OCI-LY1 (cell line): ENCODE measurements around the gene GABBR1.

Experiments used
- H2AFZ ChIP-seq: fragments of 200-600 bp; sonication (generic), shearing (Covaris generic); 2 replicates; pipeline ENCODE4 v1.6.0; 2014; ENCODE audit warnings: antibody characterized with exemption, mild to moderate bottlenecking, low read length
- H3F3A ChIP-seq: fragments of 200-600 bp; sonication (generic), shearing (Covaris generic); 2 replicates; pipeline ENCODE4 v1.6.0; 2014; ENCODE audit warnings: mild to moderate bottlenecking, antibody characterized with exemption, low read length, moderate library complexity; ENCODE audit not compliant: insufficient read depth
- H3K27ac ChIP-seq: fragments of 200-600 bp; sonication (generic); 2 replicates; pipeline ENCODE4 v1.5.1; 2014; ENCODE audit warnings: low read length, mixed run types, mild to moderate bottlenecking, low read depth; ENCODE audit not compliant: poor library complexity, severe bottlenecking
- H3K27me3 ChIP-seq: fragments of 200-600 bp; sonication (generic); 2 replicates; pipeline ENCODE4 v1.6.0; 2014; ENCODE audit warnings: antibody characterized with exemption, mild to moderate bottlenecking, low read length, moderate library complexity; ENCODE audit not compliant: insufficient read depth
- H3K36me3 ChIP-seq: fragments of 200-600 bp; sonication (generic); 2 replicates; pipeline ENCODE4 v1.6.1; 2014; ENCODE audit warnings: mild to moderate bottlenecking, antibody characterized with exemption, low read length, moderate library complexity, mixed read lengths; ENCODE audit not compliant: insufficient read depth
- H3K4me1 ChIP-seq: fragments of 200-600 bp; sonication (generic); 2 replicates; pipeline ENCODE4 v1.5.1; 2014; ENCODE audit warnings: mild to moderate bottlenecking, low read length, moderate library complexity; ENCODE audit not compliant: insufficient read depth, severe bottlenecking
- H3K4me2 ChIP-seq: fragments of 200-600 bp; sonication (generic), shearing (Covaris generic); 2 replicates; pipeline ENCODE4 v1.6.1; 2014; ENCODE audit warnings: low read length
- H3K4me3 ChIP-seq: fragments of 200-600 bp; sonication (generic); 2 replicates; pipeline ENCODE4 v1.5.1; 2014; ENCODE audit warnings: low read length, low read depth, mild to moderate bottlenecking, mixed read lengths; ENCODE audit not compliant: poor library complexity, severe bottlenecking
- H3K79me2 ChIP-seq: fragments of 200-600 bp; shearing (Covaris generic); 2 replicates; pipeline ENCODE4 v1.6.1; 2016; ENCODE audit warnings: mixed run types, low read length, mixed read lengths; ENCODE audit not compliant: insufficient read depth
- H3K9ac ChIP-seq: fragments of 200-600 bp; sonication (generic), shearing (Covaris generic); 2 replicates; pipeline ENCODE4 v1.6.1; 2014; ENCODE audit warnings: mild to moderate bottlenecking, low read length, mixed read lengths
- H3K9me2 ChIP-seq: fragments of 200-600 bp; sonication (generic), shearing (Covaris generic); 2 replicates; pipeline ENCODE4 v1.6.1; 2014; ENCODE audit warnings: low read depth, mild to moderate bottlenecking, low read length, mixed read lengths
- H3K9me3 ChIP-seq: fragments of 200-600 bp; shearing (Covaris generic); 2 replicates; pipeline ENCODE4 v1.6.1; 2014; ENCODE audit warnings: low read length, mixed read lengths
- H4K20me1 ChIP-seq: fragments of 200-600 bp; sonication (generic), shearing (Covaris generic); 2 replicates; pipeline ENCODE4 v1.6.0; 2016; ENCODE audit warnings: mild to moderate bottlenecking, low read length; ENCODE audit not compliant: insufficient read depth
- EZH2 ChIP-seq: fragments of 200-600 bp; sonication (generic), shearing (Covaris generic); IDR thresholded peaks from 2 replicates; pipeline ENCODE4 v1.8.0; 2017; ENCODE audit warnings: borderline replicate concordance, mixed run types, mild to moderate bottlenecking, antibody characterized with exemption, low read length, moderate library complexity, mixed read lengths
- TF ChIP-seq, protein P1 (sequence below): fragments of 200-600 bp; sonication (generic), shearing (Covaris generic); IDR thresholded peaks from 2 replicates; pipeline ENCODE4 v1.5.1; 2017; ENCODE audit warnings: mild to moderate bottlenecking, antibody characterized with exemption, low read length, moderate library complexity, mixed read lengths

GABBR1 gene

GRCh38 chr6:29553268-29554057 lies 79.5 kb downstream of the GABBR1 start:
- H3K4me2 ChIP-seq: no peak overlapping the region
- H3K9ac ChIP-seq: no peak overlapping the region
- no peak overlapping the region for H3K4me3 ChIP-seq

GRCh38 chr6:29552512-29553051 lies 80.4 kb downstream of the GABBR1 start:
- H3K4me3 ChIP-seq: no peak overlapping the region
- H3K9ac ChIP-seq: no peak overlapping the region
- no peaks in the 10 kb centered on the region for H3K9me3 ChIP-seq
- no peaks in the 10 kb centered on the region for H3K4me1 ChIP-seq
- H2AFZ ChIP-seq: no peak overlapping the region
- H3K27me3 ChIP-seq: no peaks in the 10 kb centered on the region
- no peaks in the 10 kb centered on the region for H3K79me2 ChIP-seq
- no peaks in the 10 kb centered on the region for H4K20me1 ChIP-seq
- no peaks in the 10 kb centered on the region for H3K36me3 ChIP-seq
- H3K4me2 ChIP-seq: no peak overlapping the region
- TF ChIP-seq, protein P1, sequence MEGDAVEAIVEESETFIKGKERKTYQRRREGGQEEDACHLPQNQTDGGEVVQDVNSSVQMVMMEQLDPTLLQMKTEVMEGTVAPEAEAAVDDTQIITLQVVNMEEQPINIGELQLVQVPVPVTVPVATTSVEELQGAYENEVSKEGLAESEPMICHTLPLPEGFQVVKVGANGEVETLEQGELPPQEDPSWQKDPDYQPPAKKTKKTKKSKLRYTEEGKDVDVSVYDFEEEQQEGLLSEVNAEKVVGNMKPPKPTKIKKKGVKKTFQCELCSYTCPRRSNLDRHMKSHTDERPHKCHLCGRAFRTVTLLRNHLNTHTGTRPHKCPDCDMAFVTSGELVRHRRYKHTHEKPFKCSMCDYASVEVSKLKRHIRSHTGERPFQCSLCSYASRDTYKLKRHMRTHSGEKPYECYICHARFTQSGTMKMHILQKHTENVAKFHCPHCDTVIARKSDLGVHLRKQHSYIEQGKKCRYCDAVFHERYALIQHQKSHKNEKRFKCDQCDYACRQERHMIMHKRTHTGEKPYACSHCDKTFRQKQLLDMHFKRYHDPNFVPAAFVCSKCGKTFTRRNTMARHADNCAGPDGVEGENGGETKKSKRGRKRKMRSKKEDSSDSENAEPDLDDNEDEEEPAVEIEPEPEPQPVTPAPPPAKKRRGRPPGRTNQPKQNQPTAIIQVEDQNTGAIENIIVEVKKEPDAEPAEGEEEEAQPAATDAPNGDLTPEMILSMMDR: no peak
- TF ChIP-seq EZH2: no peak
- no peak overlapping the region for H3K27ac ChIP-seq
- no peaks in the 10 kb centered on the region for H3K9me2 ChIP-seq
- H3F3A ChIP-seq: no peaks in the 10 kb centered on the region

More at GRCh38 chr6:29553268-29554057, 79.5 kb downstream of the GABBR1 start:
- Histone ChIP-seq H4K20me1 (no peaks in the 10 kb centered on the region), H3K27me3 (no peaks in the 10 kb centered on the region), H3K79me2 (no peaks in the 10 kb centered on the region), H3K27ac (no peak overlapping the region), H3K9me2 (no peaks in the 10 kb centered on the region), H2AFZ (no peak overlapping the region), H3K36me3 (no peaks in the 10 kb centered on the region), H3K4me1 (no peaks in the 10 kb centered on the region), H3F3A (no peaks in the 10 kb centered on the region), H3K9me3 (no peaks in the 10 kb centered on the region)
- TF ChIP-seq EZH2: no peak
- TF ChIP-seq, protein P1: no peak

- H3K9me3 ChIP-seq: no peaks in the 10 kb centered on the region
- H3K9me2 ChIP-seq: no peaks in the 10 kb centered on the region
- no peaks in the 10 kb centered on the region for H3K4me1 ChIP-seq
- no peak overlapping the region for H3K4me3 ChIP-seq
- H3F3A ChIP-seq: no peaks in the 10 kb centered on the region
- no peaks in the 10 kb centered on the region for H3K79me2 ChIP-seq
- H3K27me3 ChIP-seq: no peaks in the 10 kb centered on the region
- H4K20me1 ChIP-seq: no peaks in the 10 kb centered on the region
- H2AFZ ChIP-seq: no peak overlapping the region
- no peak for TF ChIP-seq EZH2
- TF ChIP-seq, protein P1: no peak
- H3K9ac ChIP-seq: no peak overlapping the region
- no peak overlapping the region for H3K4me2 ChIP-seq
- no peaks in the 10 kb centered on the region for H3K36me3 ChIP-seq
- no peak overlapping the region for H3K27ac ChIP-seq
These were observed 85.4 kb downstream of the GABBR1 start for GRCh38 chr6:29547573-29547972.
